COR-L47 (cell line): ENCODE results near the gene C17orf114.

Source experiments
- DNase-seq: peaks from one replicate; lab custom pipeline; 2025; lab: John Stamatoyannopoulos, UW

The C17orf114 gene

DNA sequence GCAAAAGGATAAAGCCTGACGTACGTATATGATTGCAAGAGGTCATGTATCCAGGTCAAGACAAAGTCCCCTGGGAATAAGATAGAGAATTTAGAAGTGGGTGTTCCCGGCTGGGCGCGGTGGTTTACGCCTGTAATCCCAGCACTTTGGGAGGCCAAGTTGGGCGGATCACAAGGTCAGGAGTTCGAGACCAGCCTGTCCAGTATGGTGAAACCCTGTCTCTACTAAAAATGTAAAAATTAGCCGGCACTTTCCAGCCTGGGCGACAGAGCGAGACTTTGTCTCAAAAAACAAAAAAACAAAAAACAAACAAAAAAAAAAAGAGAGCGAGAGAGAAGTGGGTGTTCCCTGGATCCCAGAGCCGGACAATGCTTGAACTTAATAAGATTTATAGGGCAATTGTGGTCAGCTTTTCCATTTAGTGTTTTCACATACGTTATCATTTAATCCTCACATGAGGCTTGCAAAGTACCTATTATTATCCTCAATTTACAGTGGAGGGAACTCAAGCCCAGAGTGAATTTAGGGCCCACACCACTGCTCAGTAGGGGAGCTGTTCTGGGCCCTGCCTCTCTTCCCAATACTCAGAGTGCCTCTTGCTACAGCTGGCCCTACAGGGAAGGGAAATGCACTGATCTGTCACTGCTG, 13.8 kb downstream of the C17orf114 start:
- DNase-seq: no peak

DNA sequence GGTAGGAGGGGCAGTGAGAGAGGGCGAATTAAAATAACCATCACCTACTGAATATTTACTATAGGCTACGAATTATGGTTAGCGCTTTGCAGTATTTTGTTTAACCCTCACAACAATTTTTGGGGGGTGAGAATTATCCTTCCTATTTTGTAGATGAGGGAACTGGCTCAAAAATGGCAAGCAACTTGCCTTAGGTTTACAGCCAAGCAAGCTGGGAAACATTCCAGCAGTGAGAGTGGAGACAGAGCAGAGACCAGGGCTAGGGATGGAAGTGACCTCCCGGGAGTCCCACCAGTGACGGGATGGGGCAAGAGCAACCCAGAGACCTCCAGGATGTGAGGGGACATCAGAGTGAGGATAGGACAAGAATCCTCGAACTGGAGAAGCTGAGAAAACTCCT, 15.6 kb downstream of the C17orf114 start:
- DNase-seq: no peak

DNA sequence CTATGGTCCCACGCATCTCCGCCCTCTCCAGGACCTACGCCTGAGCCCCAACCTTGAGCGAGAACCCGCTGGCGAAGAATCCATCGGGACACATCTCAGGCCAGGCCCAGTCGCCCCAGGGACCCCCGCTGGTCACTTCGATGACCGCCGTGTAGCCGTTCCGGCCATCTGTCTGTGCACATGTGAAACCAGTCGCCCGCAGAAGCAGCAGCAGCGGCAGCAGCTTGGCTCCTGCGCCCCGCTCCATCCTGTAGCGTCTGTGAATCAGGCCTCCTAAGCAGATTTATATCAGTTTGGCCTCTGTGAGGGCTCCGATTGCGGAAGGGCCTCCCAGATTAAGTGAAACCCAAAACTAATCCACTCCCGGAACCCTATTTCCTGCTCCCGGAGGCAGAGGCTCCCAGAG, 16.0 kb downstream of the C17orf114 start, which contains the start of gene VMO1:
Gene VMO1, minus strand, starts transcription at position 259 of the 406 bp plus-strand sequence. Its CDS starts 12 bp downstream, at position 247.
- no peak for DNase-seq

DNA sequence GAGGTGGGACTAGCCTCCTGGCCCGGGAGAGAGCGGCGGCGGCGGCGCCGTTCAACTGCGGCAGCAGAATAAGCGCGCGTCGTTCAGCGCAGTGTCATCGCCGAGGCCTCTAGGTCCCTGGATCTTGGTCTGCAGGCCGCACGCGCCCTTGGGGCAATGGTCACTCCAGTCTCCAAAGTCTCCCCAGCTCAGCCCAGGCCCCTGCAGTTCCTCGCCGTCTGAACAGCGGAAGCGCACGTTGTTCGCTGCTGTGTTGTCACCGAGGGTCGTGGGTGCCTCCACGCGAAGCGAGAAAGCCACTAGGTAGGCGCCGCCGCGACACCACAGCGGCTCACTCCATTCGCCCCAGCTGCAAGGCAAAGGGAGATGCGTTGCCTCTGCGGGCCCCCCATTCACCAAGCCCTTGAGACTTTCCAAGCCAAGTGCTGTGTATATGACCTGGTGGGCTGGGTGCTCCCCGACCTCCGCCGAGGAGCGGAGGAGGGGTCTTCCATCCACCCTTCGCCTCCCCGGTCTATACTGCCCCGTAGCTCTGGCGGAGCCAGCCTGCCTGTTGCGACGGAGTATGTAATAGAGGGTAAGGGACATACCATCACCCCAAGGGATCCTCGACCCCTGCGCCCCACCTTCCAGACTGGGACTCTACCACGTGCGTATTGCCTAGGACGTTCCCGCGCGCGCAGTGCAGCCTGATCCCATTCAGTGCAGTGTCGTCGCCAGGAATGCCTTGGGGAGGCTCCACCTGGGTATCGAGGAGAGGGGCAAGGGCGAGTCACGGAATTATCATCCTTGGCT, 16.6 kb downstream of the C17orf114 start:
- DNase-seq: no peak

DNA sequence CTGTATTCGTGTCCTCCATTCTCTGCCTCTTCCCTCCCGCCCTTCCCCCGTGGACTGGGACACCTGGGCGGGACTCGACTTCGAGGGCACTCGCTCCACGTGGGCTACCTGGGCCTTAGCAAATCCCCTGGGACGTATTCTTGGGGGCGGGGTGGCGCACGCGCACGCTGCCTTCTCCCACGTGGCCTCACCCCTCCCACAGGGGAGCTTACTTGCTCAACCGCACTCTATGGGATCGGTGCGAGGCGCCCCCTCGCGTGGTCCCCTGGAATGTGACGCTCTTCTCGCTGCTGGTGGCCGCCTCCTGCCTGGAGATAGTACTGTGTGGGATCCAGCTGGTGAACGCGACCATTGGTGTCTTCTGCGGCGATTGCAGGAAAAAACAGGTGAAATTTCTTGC, 19.5 kb downstream of the C17orf114 start:
- DNase-seq: no peak

DNA sequence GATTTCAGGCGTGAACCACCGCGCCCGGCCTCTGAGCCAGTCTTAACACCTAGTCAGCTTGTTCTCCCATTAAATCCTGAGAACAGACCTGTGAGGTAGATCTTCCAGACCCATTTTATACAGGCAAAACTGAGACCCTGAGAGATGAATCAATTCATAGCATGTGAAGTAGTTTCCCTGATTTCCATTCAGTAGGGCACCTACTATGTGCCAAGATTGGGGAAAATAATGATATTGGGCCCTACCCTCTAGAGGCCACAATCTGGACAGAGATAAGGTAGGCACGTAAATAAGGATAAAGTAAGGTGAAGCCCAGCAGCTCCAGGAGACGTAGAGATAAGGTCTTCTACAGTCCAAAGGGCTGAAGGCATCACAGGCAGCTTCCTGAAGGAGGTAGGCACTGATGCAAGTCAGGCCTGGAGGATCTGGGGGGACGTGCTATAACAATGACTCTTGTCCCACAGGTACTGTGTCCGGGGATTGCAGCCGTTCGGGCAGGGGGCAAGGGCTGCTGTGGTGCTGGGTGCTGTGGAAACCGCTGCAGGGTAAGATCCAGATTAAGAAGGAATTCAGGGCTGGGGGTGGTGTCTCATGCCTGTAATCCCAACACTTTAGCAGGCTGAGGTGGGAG, 21.7 kb downstream of the C17orf114 start:
- no peak for DNase-seq

DNA sequence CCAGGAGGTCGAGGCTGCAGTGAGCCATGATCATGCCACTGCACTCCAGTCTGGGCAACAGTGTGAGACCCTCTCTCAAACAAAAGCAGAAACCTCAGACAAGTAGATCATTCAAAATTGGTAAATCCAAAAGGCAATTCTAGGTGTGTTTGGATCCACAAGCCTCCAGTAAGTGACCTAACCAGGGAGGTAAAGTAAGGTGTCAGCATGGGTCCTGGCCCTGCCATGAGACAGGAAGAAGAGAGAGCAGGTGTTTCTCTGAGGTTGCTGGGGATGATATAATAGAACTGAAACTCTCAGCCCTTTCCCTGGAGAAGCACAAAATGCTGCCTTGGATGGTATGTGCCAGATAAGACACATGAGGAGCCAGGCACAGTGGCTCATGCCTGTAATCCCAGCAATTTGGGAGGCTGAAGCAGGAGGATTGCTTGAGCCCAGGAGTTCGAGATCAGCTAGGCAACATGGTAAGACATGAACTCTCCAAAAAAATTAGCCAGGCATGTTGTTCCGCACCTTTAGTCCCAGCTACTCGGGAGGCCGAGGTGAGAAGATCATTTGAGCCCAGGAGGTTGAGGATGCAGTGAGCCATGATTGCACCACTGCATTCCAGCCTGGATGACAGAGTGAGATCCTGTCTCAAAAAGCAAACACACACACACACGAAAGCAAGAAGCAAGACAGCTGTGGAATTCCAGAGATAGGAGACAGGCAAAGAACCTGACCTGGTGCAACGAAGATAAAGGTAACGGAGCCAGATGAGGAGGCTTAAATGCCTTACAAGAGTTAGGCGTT, 24.0 kb downstream of the C17orf114 start:
- DNase-seq: no peak

DNA sequence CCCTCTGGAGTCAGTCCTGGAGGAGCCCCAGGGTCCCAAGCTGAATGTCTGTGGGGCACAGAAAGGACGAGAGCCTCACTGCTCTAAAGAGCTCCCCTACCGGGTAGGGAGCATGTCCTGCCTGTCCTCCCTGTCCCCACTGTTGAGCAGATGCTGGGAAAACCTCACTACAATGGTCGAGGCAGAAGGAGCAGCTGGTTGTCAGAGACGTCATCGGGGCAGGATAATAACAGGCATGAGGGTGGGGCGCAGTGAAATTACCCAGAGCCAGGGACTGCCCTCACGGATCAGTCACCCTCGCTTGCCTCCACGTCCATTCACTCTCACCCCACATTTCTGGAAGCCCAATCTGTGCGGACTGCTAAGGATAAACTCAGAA, 29.9 kb downstream of the C17orf114 start:
- no peak for DNase-seq

DNA sequence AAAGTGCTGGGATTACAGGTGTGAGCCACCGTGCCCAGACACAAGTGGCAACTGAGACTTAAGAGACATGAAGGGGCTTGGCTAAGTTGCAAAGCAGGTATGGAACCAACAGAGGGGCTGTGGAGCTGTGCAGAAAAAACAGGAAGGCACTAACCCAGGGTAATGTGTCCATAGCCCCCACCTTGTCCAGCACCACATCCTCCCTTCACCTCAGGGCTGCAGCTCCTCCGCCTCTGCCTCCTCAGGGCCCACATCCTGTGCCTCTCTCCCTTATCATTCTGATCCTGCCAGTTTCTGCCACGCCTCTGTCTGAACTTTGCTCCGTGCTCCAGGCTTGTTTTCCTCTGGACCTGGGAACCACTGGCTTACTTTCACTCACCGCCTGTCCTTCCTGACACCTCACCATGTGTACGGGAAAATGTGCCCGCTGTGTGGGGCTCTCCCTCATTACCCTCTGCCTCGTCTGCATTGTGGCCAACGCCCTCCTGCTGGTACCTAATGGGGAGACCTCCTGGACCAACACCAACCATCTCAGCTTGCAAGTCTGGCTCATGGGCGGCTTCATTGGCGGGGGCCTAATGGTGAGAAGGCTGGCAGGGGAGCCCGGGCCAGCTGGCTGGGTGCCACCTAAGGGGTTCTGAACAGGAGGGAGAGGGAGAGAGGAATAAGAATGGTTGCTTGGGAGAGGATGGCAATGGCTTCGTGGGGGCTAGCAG, 30.5 kb downstream of the C17orf114 start, which contains the start of gene TM4SF5:
Gene TM4SF5, plus strand, starts transcription at position 368 of the 716 bp plus-strand sequence. Its CDS starts 37 bp downstream, at position 405.
- peak; percentile 63 for DNase-seq

DNA sequence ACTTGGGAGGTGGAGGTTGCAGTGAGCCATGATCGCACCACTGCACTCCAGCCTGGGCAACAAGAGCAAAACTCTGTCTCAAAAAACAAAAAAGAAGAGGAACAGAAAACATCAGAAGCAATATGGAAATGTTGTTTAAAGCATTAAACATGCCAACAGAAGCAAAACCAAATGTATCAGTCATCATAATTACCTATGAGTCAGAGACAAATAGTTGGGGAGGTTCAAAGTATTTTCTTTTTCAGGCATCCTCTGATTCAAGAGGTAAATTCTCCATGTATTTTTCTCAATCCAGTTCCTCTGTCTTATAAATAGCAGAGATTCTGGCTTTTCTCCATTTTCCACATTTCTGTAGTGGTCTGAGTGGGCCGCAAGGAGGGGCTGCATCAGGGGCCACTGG, 32.5 kb downstream of the C17orf114 start:
- DNase-seq: no peak

DNA sequence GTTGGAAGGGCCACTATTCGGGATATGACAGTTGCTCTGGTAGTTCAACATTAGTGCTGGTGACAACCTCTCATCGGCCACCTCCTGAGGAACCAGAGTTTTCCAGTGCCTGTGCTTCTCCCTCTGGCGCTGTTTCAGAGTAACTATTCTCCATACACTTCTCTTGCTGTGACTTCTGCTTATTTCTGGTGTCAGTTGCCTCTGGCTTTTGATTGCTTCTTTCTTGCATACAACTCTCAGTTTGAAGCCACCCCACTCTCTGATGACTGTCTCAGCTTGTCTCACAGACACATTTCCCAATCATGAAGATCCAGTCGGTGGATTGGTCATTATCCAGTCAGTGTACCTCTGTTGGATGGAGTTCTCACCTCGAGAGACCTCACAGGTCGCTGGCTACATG, 33.8 kb downstream of the C17orf114 start:
- DNase-seq: no peak

DNA sequence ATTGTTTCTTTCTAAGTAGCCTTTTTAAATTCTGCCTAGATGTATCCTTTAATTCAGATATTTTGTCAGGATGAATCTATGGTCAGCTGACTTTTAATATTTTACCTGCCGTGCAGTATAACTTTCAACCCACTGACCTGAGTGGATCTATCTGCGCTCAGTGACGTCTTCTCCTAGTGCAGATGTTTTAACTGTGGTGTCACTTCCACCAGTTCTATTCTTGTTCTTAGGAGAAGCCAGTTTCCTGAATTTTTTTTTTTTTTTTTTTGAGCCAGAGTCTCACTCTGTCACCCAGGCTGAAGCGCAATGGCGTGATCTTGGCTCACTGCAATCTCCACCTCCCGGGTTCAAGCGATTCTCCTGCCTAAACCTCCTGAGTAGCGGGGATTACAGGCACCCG, 35.4 kb downstream of the C17orf114 start:
- no peak for DNase-seq

DNA sequence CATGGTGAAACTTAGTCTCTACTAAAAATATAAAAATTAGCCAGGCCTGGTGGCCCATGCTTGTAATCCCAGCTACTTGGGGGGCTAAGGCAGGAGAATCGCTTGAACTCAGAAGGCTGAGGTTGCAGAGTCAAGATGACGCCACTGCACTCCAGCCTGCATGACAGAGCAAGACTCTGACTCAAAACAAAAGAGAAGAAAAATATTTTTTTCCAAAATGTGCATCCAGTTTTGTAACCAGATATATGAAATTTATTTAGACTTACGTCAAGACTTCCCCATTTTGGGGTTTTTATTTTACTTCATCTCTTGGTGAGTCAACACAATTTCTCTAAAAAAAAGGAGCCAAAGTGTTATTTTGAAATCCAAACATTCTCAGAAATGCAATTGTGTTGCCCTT, 35.9 kb downstream of the C17orf114 start:
- no peak for DNase-seq

DNA sequence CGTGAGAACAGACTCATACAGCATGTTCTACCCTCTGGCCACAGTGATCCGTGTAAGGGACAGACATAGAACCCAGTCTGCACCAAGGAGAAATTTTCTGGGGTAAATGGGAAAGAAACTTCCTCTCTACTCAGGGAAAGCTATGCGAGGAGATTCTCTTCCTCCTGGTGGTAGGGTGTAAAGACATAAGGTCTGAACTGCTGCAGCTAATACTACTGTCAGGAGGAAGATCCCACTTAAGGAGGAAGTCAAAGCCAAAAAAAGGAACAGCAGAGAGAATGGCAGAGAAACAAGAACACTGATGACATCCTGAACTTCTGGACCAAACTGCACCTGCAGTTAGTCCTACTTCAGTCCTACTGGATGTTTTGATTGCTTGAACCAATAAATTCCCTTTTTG, 37.5 kb downstream of the C17orf114 start:
- DNase-seq: no peak

DNA sequence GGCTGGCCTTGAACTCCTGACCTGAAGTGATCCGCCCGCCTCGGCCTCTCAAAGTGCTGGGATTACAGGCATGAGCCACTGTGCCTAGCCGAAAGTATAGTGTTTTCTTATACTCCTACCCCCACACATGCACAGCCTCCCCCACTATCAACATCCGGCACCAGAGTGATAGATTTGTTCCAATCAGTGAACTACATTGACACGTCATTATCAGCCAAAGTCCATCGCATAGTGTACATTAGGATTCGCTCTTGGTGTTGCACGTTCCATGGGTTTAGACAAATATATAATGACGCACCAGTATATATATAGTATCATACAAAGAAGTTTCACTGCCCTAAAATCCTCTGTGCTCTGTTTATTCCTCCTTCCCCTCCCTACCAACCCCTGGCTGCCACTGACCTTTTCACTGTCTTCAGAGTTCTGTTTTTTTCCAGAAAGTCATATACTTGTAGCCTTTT, 42.3 kb downstream of the C17orf114 start:
- DNase-seq: no peak

DNA sequence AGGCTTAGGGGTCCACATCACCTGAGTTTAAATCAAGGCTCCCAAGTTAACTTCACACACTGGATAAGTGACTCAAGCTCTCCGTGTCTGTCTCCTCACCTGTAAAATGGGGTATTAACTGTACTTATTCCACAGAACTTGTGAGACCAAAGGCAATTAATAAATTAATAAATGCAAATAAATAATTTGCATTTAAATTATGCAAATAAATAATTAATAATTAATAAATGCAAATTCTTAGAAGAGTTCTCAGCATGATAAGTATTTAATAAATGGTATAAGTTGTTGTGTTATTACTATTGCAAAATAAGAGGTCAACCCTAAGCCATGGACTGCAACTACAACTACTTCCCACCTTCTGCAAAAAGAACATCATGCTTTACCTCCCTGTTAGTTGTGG, 48.7 kb downstream of the C17orf114 start:
- no peak for DNase-seq

DNA sequence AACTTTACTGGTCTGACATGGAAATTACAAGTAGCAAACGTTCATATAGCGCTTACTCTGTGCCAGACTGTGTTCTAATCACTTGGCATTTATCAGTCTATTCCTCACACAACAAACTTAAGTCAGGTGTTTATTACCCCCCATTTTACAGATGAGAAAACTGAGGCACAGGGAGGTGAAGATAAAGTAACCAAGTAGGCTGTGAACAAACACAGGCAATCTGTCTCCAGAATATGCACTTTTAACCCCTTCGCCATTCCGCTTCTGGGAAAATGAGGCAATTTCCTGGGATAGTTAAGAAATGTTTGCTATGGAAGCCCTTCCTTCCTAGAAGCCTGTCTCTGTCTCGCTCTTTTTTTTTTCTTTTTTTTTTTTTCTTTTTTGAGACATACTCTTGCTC, 50.2 kb downstream of the C17orf114 start:
- no peak for DNase-seq
